ENCODE data around the gene FXYD4.

FXYD4 gene

GRCh38 chr10:43374194-43374593 is 2.8 kb downstream of the FXYD4 start:
- TF ChIP-seq NFIC (IDR thresholded peaks at IDR 0.05) (no peak), EGR1 (IDR thresholded peaks at IDR 0.05) (no peak), MAX (IDR thresholded peaks at IDR 0.05) (no peak), CEBPB (IDR thresholded peaks at IDR 0.05) (no peak), REST (IDR thresholded peaks at IDR 0.05; ENCODE audit: low read depth) (no peak), FOXM1 (IDR thresholded peaks at IDR 0.05; ENCODE audit: borderline replicate concordance, low read depth) (no peak), EP300 (IDR thresholded peaks at IDR 0.05; ENCODE audit: borderline replicate concordance) (no peak), TAF1 (IDR thresholded peaks at IDR 0.05; ENCODE audit: low read depth) (no peak), TEAD4 (IDR thresholded peaks at IDR 0.05) (no peak), CREB1 (IDR thresholded peaks at IDR 0.05; ENCODE audit: low read depth) (no peak), YY1 (IDR thresholded peaks at IDR 0.05; ENCODE audit: low read depth) (no peak), TCF12 (IDR thresholded peaks at IDR 0.05; ENCODE audit: low read depth) (no peak), RAD21 (IDR thresholded peaks at IDR 0.05; ENCODE audit: low read depth) (no peak)

GRCh38 chr10:43375401-43376020 is 4.1 kb downstream of the FXYD4 start:
- no peak for TF ChIP-seq TAF1 (IDR thresholded peaks at IDR 0.05; ENCODE audit: low read depth)
- TF ChIP-seq CREB1 (IDR thresholded peaks at IDR 0.05; ENCODE audit: low read depth) = no peak
- no peak for TF ChIP-seq TCF12 (IDR thresholded peaks at IDR 0.05; ENCODE audit: low read depth)
- TF ChIP-seq REST (IDR thresholded peaks at IDR 0.05; ENCODE audit: low read depth) = no peak
- no peak for TF ChIP-seq RAD21 (IDR thresholded peaks at IDR 0.05; ENCODE audit: low read depth)
- TF ChIP-seq USF1 (IDR thresholded peaks at IDR 0.05) = no peak
- no peak for TF ChIP-seq CEBPB (IDR thresholded peaks at IDR 0.05)
- no peak for TF ChIP-seq MAX (IDR thresholded peaks at IDR 0.05)
- TF ChIP-seq TEAD4 (IDR thresholded peaks at IDR 0.05) = no peak
- TF ChIP-seq YY1 (IDR thresholded peaks at IDR 0.05; ENCODE audit: low read depth) = no peak
- TF ChIP-seq ZBTB7A (IDR thresholded peaks at IDR 0.05; ENCODE audit: low read depth) = no peak
- no peak for TF ChIP-seq FOXM1 (IDR thresholded peaks at IDR 0.05; ENCODE audit: borderline replicate concordance, low read depth)
- no peak for TF ChIP-seq NFIC (IDR thresholded peaks at IDR 0.05)
- TF ChIP-seq EGR1 (IDR thresholded peaks at IDR 0.05) = no peak
- TF ChIP-seq EP300 (IDR thresholded peaks at IDR 0.05; ENCODE audit: borderline replicate concordance) = no peak

- TF ChIP-seq EP300 (IDR thresholded peaks at IDR 0.05; ENCODE audit: borderline replicate concordance) = no peak
- TF ChIP-seq FOXM1 (IDR thresholded peaks at IDR 0.05; ENCODE audit: borderline replicate concordance, low read depth) = no peak
Measured at GRCh38 chr10:43376046-43376635, 4.7 kb downstream of the FXYD4 start.

- TF ChIP-seq TEAD4 (IDR thresholded peaks at IDR 0.05) (no peak), NFIC (IDR thresholded peaks at IDR 0.05) (no peak), ZBTB7A (IDR thresholded peaks at IDR 0.05; ENCODE audit: low read depth) (no peak), CREB1 (IDR thresholded peaks at IDR 0.05; ENCODE audit: low read depth) (no peak), FOXM1 (IDR thresholded peaks at IDR 0.05; ENCODE audit: borderline replicate concordance, low read depth) (no peak), EGR1 (IDR thresholded peaks at IDR 0.05) (no peak), YY1 (IDR thresholded peaks at IDR 0.05; ENCODE audit: low read depth) (no peak)
Measured at GRCh38 chr10:43376828-43377423, 5.5 kb downstream of the FXYD4 start.

- TF ChIP-seq TCF12 (IDR thresholded peaks at IDR 0.05; ENCODE audit: low read depth) (no peak), TEAD4 (IDR thresholded peaks at IDR 0.05) (peak; percentile 83), REST (IDR thresholded peaks at IDR 0.05; ENCODE audit: low read depth) (no peak), NFIC (IDR thresholded peaks at IDR 0.05) (no peak), CREB1 (IDR thresholded peaks at IDR 0.05; ENCODE audit: low read depth) (no peak)
Measured at GRCh38 chr10:43377424-43377883, 6.0 kb downstream of the FXYD4 start.

Data from Ishikawa (cell line).